ENCODE measurements around the gene CMTM5.

- TF ChIP-seq POLR2AphosphoS5 (IDR thresholded peaks at IDR 0.05; ENCODE audit: low read depth, low read length) (no peak), POLR2A (IDR thresholded peaks at IDR 0.05; ENCODE audit: low read depth, low read length) (no peak)
These were observed 25.7 kb downstream of the CMTM5 start for GRCh38 chr14:23402296-23403138.
